ENCODE results near the gene KCNH6. TPM values are rescaled to one million over a fixed set of nuclear protein-coding genes. Genes with fewer than 3 reads are reported as not detected.

Gene KCNH6, protein sequence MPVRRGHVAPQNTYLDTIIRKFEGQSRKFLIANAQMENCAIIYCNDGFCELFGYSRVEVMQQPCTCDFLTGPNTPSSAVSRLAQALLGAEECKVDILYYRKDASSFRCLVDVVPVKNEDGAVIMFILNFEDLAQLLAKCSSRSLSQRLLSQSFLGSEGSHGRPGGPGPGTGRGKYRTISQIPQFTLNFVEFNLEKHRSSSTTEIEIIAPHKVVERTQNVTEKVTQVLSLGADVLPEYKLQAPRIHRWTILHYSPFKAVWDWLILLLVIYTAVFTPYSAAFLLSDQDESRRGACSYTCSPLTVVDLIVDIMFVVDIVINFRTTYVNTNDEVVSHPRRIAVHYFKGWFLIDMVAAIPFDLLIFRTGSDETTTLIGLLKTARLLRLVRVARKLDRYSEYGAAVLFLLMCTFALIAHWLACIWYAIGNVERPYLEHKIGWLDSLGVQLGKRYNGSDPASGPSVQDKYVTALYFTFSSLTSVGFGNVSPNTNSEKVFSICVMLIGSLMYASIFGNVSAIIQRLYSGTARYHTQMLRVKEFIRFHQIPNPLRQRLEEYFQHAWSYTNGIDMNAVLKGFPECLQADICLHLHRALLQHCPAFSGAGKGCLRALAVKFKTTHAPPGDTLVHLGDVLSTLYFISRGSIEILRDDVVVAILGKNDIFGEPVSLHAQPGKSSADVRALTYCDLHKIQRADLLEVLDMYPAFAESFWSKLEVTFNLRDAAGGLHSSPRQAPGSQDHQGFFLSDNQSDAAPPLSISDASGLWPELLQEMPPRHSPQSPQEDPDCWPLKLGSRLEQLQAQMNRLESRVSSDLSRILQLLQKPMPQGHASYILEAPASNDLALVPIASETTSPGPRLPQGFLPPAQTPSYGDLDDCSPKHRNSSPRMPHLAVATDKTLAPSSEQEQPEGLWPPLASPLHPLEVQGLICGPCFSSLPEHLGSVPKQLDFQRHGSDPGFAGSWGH
- not detected in 2 replicates for total RNA-seq (2011; cell fraction: chromatin; rRNA removed; ENCODE audit: low replicate concordance)
- total RNA-seq (2011; cell fraction: nucleolus; rRNA removed): not detected in 2 replicates
- total RNA-seq (2011; cell fraction: nucleoplasm; rRNA removed): not detected in 2 replicates
- not detected in 2 replicates for total RNA-seq (2014; rRNA removed)
- not detected in 2 replicates for total RNA-seq (2014; rRNA removed; fragmentation: Illumina TruSeq; extraction: Trizol)
- not detected in 2 replicates for total RNA-seq (2015; rRNA removed; fragmentation: Illumina TruSeq; extraction: Trizol)
- total RNA-seq (2021): not detected in 2 replicates
- not detected in 2 replicates for polyA plus RNA-seq (2011; rRNA removed)
- not detected in 2 replicates for polyA plus RNA-seq (2011; cell fraction: cytosol; rRNA removed)
- polyA plus RNA-seq (2011; cell fraction: nucleus; rRNA removed): not detected in 2 replicates
- polyA plus RNA-seq (2012): not detected in 2 replicates
- polyA plus RNA-seq (2014; fragmentation: Illumina TruSeq; extraction: Trizol): not detected in 2 replicates
- polyA plus RNA-seq (2014; fragmentation: Nextera tagmentation; extraction: Ambion mirVana): not detected
- polyA plus RNA-seq (2014; rRNA removed): not detected in 2 replicates
- polyA minus RNA-seq (2011; rRNA and poly(A)+ RNA removed): not detected in 2 replicates
- not detected in 2 replicates for polyA minus RNA-seq (2011; cell fraction: cytosol; rRNA and poly(A)+ RNA removed)
- not detected in 2 replicates for polyA minus RNA-seq (2011; cell fraction: nucleus; rRNA and poly(A)+ RNA removed)
- Bru-seq, nascent RNA: not detected
- not detected for BruChase-seq, experiment 1, labeled RNA remaining after a 2-hour chase
- BruChase-seq, experiment 2, labeled RNA remaining after a 6-hour chase: percentile 4 among the genes with signal in this experiment
- long read RNA-seq, experiment 1: 0 reads
- long read RNA-seq, experiment 2: 0 reads
- long read RNA-seq, experiment 3: 0 reads

DNA sequence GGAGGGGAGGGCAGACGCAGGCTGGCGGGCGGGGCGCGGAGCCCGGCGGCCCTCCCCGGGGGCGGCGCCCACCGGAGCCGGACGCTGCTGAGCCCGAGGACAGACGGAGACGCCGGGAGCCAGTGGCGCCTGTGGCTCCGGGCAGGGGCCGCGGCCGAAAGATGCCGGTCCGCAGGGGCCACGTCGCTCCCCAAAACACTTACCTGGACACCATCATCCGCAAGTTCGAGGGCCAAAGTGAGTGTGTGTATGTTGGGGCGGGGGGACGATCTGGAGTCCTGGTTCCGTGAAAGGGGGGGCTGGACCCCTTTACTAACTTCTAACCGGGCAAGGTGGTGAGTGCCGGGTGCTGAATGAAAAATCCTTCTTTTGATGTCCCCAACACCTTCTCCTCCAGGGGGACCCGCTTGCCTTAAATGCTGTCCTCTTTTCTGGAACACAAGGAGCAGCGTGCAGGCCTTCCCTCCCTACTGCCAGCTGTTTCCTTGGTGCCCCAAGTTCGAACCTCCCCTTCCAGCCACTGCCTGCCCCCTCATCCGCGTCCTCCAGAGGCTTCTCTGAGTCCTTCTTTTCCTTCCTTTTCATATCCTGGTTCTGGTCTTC lies at the start of gene KCNH6:
KCNH6 (plus strand) TSS at position 106 of the 603 bp plus-strand sequence; CDS start at position 162, 56 bp downstream.
- Histone ChIP-seq H3K79me2 (ENCODE audit: control insufficient read depth, insufficient read depth, low read length) (no peaks in the 10 kb centered on the region), H3K27me3 (ENCODE audit: control insufficient read depth in 2 of 2, insufficient read depth in 2 of 2, low read length in 2 of 2) (peaks cover 6 to 44% of the 10 kb centered on the region in 2 experiments; a peak in 4 of 5 replicates), H4K20me1 (replicated peaks; ENCODE audit: control insufficient read depth, insufficient read depth, low read length) (peaks cover 25% of the 10 kb centered on the region), H3K4me2 (ENCODE audit: insufficient read depth, low read length) (peak within 1 kb of the TSS; percentile 37), H2AFZ (ENCODE audit: low read depth, low read length) (no peak within 1 kb of the TSS), H3K36me3 (ENCODE audit: control insufficient read depth, insufficient read depth, low read length) (no peaks in the 10 kb centered on the region), H3K4me1 (replicated peaks in 1 of 2; ENCODE audit: control insufficient read depth in 2 of 2, insufficient read depth in 2 of 2, low read length in 2 of 2) (peaks cover 0 to 5% of the 10 kb centered on the region in 2 experiments; a peak in 2 of 5 replicates), H3K9me3 (replicated peaks; ENCODE audit: control insufficient read depth, insufficient read depth, low read depth, low read length) (no peaks in the 10 kb centered on the region), H3K9ac (ENCODE audit: insufficient read depth in 1 of 2, low read depth in 2 of 2, low read length in 2 of 2) (no peak within 1 kb of the TSS), H3K27ac (ENCODE audit: extremely low read depth, low read depth, low read length) (no peak within 1 kb of the TSS), H3K4me3 (peak within 1 kb of the TSS; percentile 13; the same call in 1 of the 2 replicates), H3K9me1 (ENCODE audit: control insufficient read depth, insufficient read depth, low read length) (peaks cover 3% of the 10 kb centered on the region)
- no peak for FAIRE-seq
- 4% methylated on average over 24 of the region's 38 CpGs for WGBS (ENCODE audit: insufficient coverage, low coverage, missing lambda C conversion rate)
- ChIA-PET POLR2A (interaction anchor here (0.7 to 1.0 kb wide), 2 partner anchors 12 to 31 kb away, joined by 3 read pairs; no protein-coding TSS in a partner anchor), CTCF (ENCODE audit: low intra/inter-chr PET ratio) (no interaction called here)
- no peak; the same call in 1 of the 3 replicates for ATAC-seq
- no peak for DNase-seq (ENCODE audit: extremely low read depth in 1 of 4, low spot score in 3 of 4)
- intact Hi-C loops (cut with micrococcal nuclease) (no loop called here), in situ Hi-C loops (cut with MboI) (no loop called here)
- BruUV-seq (replicated peaks): no TSS peak
- TF ChIP-seq ZBTB7A (IDR thresholded peaks at IDR 0.05; ENCODE audit: borderline replicate concordance, control insufficient read depth, low read depth, low read length): peak; percentile 11; the same call in 1 of the 2 replicates
- 0 out of 4 replicates have a peak, but pooled peaks of 1 of the 2 experiments have one; percentile 7 for TF ChIP-seq RAD21 (CRISPR knock-in tag; conservative IDR thresholded peaks at IDR 0.05 in 1 of 2, IDR thresholded peaks at IDR 0.05 in 1 of 2)
- peak; percentile 62 for TF ChIP-seq PCBP1 (IDR thresholded peaks at IDR 0.05; ENCODE audit: low read depth, low read length, poor library complexity, severe bottlenecking)
- TF ChIP-seq ZNF445 (CRISPR knock-in tag; IDR thresholded peaks at IDR 0.05; ENCODE audit: low read depth): no peak
- TF ChIP-seq, protein P1, sequence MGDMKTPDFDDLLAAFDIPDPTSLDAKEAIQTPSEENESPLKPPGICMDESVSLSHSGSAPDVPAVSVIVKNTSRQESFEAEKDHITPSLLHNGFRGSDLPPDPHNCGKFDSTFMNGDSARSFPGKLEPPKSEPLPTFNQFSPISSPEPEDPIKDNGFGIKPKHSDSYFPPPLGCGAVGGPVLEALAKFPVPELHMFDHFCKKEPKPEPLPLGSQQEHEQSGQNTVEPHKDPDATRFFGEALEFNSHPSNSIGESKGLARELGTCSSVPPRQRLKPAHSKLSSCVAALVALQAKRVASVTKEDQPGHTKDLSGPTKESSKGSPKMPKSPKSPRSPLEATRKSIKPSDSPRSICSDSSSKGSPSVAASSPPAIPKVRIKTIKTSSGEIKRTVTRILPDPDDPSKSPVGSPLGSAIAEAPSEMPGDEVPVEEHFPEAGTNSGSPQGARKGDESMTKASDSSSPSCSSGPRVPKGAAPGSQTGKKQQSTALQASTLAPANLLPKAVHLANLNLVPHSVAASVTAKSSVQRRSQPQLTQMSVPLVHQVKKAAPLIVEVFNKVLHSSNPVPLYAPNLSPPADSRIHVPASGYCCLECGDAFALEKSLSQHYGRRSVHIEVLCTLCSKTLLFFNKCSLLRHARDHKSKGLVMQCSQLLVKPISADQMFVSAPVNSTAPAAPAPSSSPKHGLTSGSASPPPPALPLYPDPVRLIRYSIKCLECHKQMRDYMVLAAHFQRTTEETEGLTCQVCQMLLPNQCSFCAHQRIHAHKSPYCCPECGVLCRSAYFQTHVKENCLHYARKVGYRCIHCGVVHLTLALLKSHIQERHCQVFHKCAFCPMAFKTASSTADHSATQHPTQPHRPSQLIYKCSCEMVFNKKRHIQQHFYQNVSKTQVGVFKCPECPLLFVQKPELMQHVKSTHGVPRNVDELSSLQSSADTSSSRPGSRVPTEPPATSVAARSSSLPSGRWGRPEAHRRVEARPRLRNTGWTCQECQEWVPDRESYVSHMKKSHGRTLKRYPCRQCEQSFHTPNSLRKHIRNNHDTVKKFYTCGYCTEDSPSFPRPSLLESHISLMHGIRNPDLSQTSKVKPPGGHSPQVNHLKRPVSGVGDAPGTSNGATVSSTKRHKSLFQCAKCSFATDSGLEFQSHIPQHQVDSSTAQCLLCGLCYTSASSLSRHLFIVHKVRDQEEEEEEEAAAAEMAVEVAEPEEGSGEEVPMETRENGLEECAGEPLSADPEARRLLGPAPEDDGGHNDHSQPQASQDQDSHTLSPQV (IDR thresholded peaks at IDR 0.05): no peak
- TF ChIP-seq ZNF436 (CRISPR knock-in tag; IDR thresholded peaks at IDR 0.05): no peak
- no peak for TF ChIP-seq ARHGAP35 (IDR thresholded peaks at IDR 0.05; ENCODE audit: partially characterized antibody)
- TF ChIP-seq SRF (CRISPR knock-in tag; IDR thresholded peaks at IDR 0.05): no peak
